H1 (cell line): ENCODE measurements around the gene FARS2. TPM values are rescaled to one million over a fixed set of nuclear protein-coding genes. Genes with fewer than 3 reads are reported as not detected.

ENCODE experiments used
- CTCF ChIA-PET: fragments of 300-600 bp; sonication (Branson Sonifier 250); formaldehyde crosslinking; loops from one replicate; lab custom pipeline; 2021; ENCODE audit not compliant: partially characterized antibody; lab: Charles Lee
- POLR2A ChIA-PET: fragments of 300-600 bp; sonication (Branson Sonifier 250); formaldehyde crosslinking; loops from one replicate; lab custom pipeline; 2021; ENCODE audit warnings: inconsistent platforms; ENCODE audit not compliant: partially characterized antibody; lab: Charles Lee
- DNase-seq, 2 experiments: peaks; one replicate each; pipeline versions ENCODE4 v3.0.0 to v3.0.0-alpha.2; 2010 to 2022; ENCODE audit warnings: low spot score in 2 of 2, low read depth in 1 of 2, mixed read lengths in 1 of 2
- FAIRE-seq: peaks from 2 replicates; lab custom pipeline; 2011; peaks lifted over from hg19 to GRCh38; lab: Jason Lieb, UNC
- H2AFZ ChIP-seq: 2 replicates; pipeline ENCODE4 v1.8.1; 2012; ENCODE audit warnings: low read length, inconsistent platforms
- H2AK5ac ChIP-seq: 2 replicates; pipeline ENCODE4 v1.6.1; 2013; ENCODE audit warnings: low read depth, low read length
- H2BK120ac ChIP-seq: replicated peaks from 2 replicates; pipeline ENCODE3; 2013; ENCODE audit warnings: low read depth, low read length, inconsistent platforms
- H2BK12ac ChIP-seq: 2 replicates; pipeline ENCODE4 v1.6.1; 2013; ENCODE audit warnings: low read depth, low read length
- H2BK15ac ChIP-seq: 2 replicates; pipeline ENCODE4 v1.6.1; 2013; ENCODE audit warnings: low read length
- H2BK20ac ChIP-seq: 2 replicates; pipeline ENCODE4 v1.6.1; 2013; ENCODE audit warnings: low read length
- H2BK5ac ChIP-seq: 2 replicates; pipeline ENCODE4 v1.6.1; 2013; ENCODE audit warnings: low read depth, low read length
- H3K14ac ChIP-seq: 2 replicates; pipeline ENCODE4 v1.6.1; 2013; ENCODE audit warnings: inconsistent platforms; ENCODE audit not compliant: insufficient read length
- H3K18ac ChIP-seq: 2 replicates; pipeline ENCODE4 v1.6.1; 2013; ENCODE audit warnings: low read length; ENCODE audit errors: extremely low read depth
- H3K23ac ChIP-seq: 2 replicates; pipeline ENCODE4 v1.6.1; 2013; ENCODE audit warnings: inconsistent platforms; ENCODE audit not compliant: insufficient read length
- H3K23me2 ChIP-seq: 2 replicates; pipeline ENCODE4 v1.6.1; 2013; ENCODE audit warnings: low read depth, low read length
- H3K27ac ChIP-seq: 2 replicates; pipeline ENCODE4 v1.6.1; 2011; ENCODE audit warnings: low read depth, low read length, inconsistent platforms
- H3K27me3 ChIP-seq, 4 experiments: replicated peaks in 1 of 4; 1 replicate in 1 of 4; 2 replicates in 3 of 4; pipeline versions ENCODE4 v1.6.1 to v1.8.1; 2011 to 2013; ENCODE audit warnings: low read length in 3 of 4, mild to moderate bottlenecking in 3 of 4, inconsistent platforms in 2 of 4, mixed read lengths in 2 of 4, moderate library complexity in 1 of 4; ENCODE audit not compliant: control insufficient read depth in 3 of 4, insufficient read depth in 3 of 4; ENCODE audit errors: extremely low read depth in 1 of 4
- H3K36me3 ChIP-seq, 4 experiments: 2 replicates each; pipeline versions ENCODE4 v1.6.1 to v1.8.1; 2011 to 2013; ENCODE audit warnings: mild to moderate bottlenecking in 4 of 4, low read length in 3 of 4, moderate library complexity in 2 of 4, control low read depth in 1 of 4, inconsistent platforms in 1 of 4; ENCODE audit not compliant: insufficient read depth in 4 of 4, control insufficient read depth in 2 of 4
- H3K4ac ChIP-seq: replicated peaks from 2 replicates; pipeline ENCODE3; 2013; ENCODE audit warnings: low read length, low read depth, mixed read lengths, inconsistent platforms; ENCODE audit not compliant: insufficient read length
- H3K4me1 ChIP-seq, 4 experiments: replicated peaks in 1 of 4; 1 replicate in 1 of 4; 2 replicates in 3 of 4; pipeline versions ENCODE4 v1.6.1 to v1.8.1; 2011 to 2013; ENCODE audit warnings: low read length in 3 of 4, inconsistent platforms in 2 of 4, mixed read lengths in 1 of 4; ENCODE audit not compliant: insufficient read depth in 4 of 4, control insufficient read depth in 3 of 4
- H3K4me2 ChIP-seq, 2 experiments: 2 replicates each; pipeline versions ENCODE4 v1.6.1 to v1.8.1; 2011 to 2013; ENCODE audit warnings: low read depth in 2 of 2, low read length in 2 of 2, control low read depth in 1 of 2, inconsistent platforms in 1 of 2, mild to moderate bottlenecking in 1 of 2; ENCODE audit not compliant: insufficient read depth in 1 of 2
- H3K4me3 ChIP-seq, 4 experiments: fragments of 200-600, 300-600 bp in 1 of 4; sonication (generic), shearing (Covaris generic), sonication (Bioruptor Twin) in 1 of 4; 2 replicates each; pipeline versions ENCODE4 v1.5.1 to v1.8.1; 2011 to 2016; ENCODE audit warnings: low read length in 4 of 4, low read depth in 3 of 4, control low read depth in 2 of 4, inconsistent platforms in 2 of 4, mild to moderate bottlenecking in 2 of 4, mixed read lengths in 1 of 4, moderate library complexity in 1 of 4; ENCODE audit not compliant: insufficient read depth in 2 of 4; ENCODE audit errors: extremely low read depth in 1 of 4
- H3K56ac ChIP-seq: replicated peaks from 2 replicates; pipeline ENCODE3; 2013; ENCODE audit warnings: low read depth, mild to moderate bottlenecking, mixed read lengths, low read length, inconsistent platforms; ENCODE audit not compliant: insufficient read length
- H3K79me1 ChIP-seq: 2 replicates; pipeline ENCODE4 v1.6.1; 2013; ENCODE audit warnings: low read depth, low read length, control low read depth
- H3K79me2 ChIP-seq, 2 experiments: 2 replicates each; pipeline versions ENCODE4 v1.6.1 to v1.8.1; 2012 to 2013; ENCODE audit warnings: low read length in 2 of 2, mild to moderate bottlenecking in 2 of 2, inconsistent platforms in 1 of 2; ENCODE audit not compliant: insufficient read depth in 2 of 2, control insufficient read depth in 1 of 2
- H3K9ac ChIP-seq, 4 experiments: replicated peaks in 1 of 4; 1 replicate in 1 of 4; 2 replicates in 3 of 4; pipeline versions ENCODE4 v1.6.1 to v1.8.1; 2011 to 2013; ENCODE audit warnings: low read depth in 3 of 4, low read length in 3 of 4, control low read depth in 2 of 4, mild to moderate bottlenecking in 2 of 4, moderate library complexity in 2 of 4, inconsistent platforms in 1 of 4; ENCODE audit errors: extremely low read depth in 1 of 4
- H3K9me3 ChIP-seq, 2 experiments: 2 replicates each; pipeline versions ENCODE4 v1.6.1 to v1.8.1; 2012 to 2013; ENCODE audit warnings: mild to moderate bottlenecking in 2 of 2, moderate library complexity in 2 of 2, control low read depth in 1 of 2, inconsistent platforms in 1 of 2, low read depth in 1 of 2, low read length in 1 of 2, mixed read lengths in 1 of 2; ENCODE audit not compliant: insufficient read depth in 2 of 2
- H4K20me1 ChIP-seq, 2 experiments: replicated peaks in 1 of 2; 2 replicates each; pipeline versions ENCODE3 to v1.8.1; 2011 to 2013; ENCODE audit warnings: inconsistent platforms in 2 of 2, low read length in 2 of 2, mild to moderate bottlenecking in 1 of 2; ENCODE audit not compliant: insufficient read depth in 2 of 2, control insufficient read depth in 1 of 2
- H4K5ac ChIP-seq: 2 replicates; pipeline ENCODE4 v1.6.1; 2013; ENCODE audit warnings: low read length, low read depth, mixed read lengths, inconsistent platforms; ENCODE audit not compliant: insufficient read length
- H4K8ac ChIP-seq: 2 replicates; pipeline ENCODE4 v1.8.0; 2013; ENCODE audit warnings: mild to moderate bottlenecking, moderate library complexity, low read length, inconsistent platforms; ENCODE audit not compliant: insufficient read depth; ENCODE audit errors: extremely low read depth
- H4K91ac ChIP-seq: replicated peaks from 2 replicates; pipeline ENCODE3; 2013; ENCODE audit warnings: low read length, mixed read lengths, inconsistent platforms; ENCODE audit not compliant: insufficient read length
- ASH2L ChIP-seq: fragments of 200-600, 300-600 bp; sonication (generic); IDR thresholded peaks from one replicate; pipeline ENCODE4 v1.7.1; 2017; ENCODE audit warnings: low read length
- BACH1 ChIP-seq: IDR thresholded peaks from 2 replicates; pipeline ENCODE4 v1.6.1; 2012; ENCODE audit warnings: low read length, improper control_type of control experiment
- CEBPB ChIP-seq: IDR thresholded peaks from 2 replicates; pipeline ENCODE4 v1.6.1; 2012; ENCODE audit warnings: low read depth, low read length
- EP300 ChIP-seq, 2 experiments: IDR thresholded peaks; 1 replicate in 1 of 2; 2 replicates in 1 of 2; pipeline ENCODE4 v1.6.1; 2011 to 2012; ENCODE audit warnings: low read depth in 2 of 2, low read length in 2 of 2, mild to moderate bottlenecking in 2 of 2, borderline replicate concordance in 1 of 2, inconsistent platforms in 1 of 2, moderate library complexity in 1 of 2
- KDM1A ChIP-seq: fragments of 200-600, 300-600 bp; sonication (generic); IDR thresholded peaks from 2 replicates; pipeline ENCODE4 v1.7.1; 2016; ENCODE audit warnings: mild to moderate bottlenecking, low read length, borderline replicate concordance
- MAFK ChIP-seq: IDR thresholded peaks from 2 replicates; pipeline ENCODE4 v1.6.1; 2012; ENCODE audit warnings: low read depth, mild to moderate bottlenecking, improper control_type of control experiment, low read length
- POLR2A ChIP-seq, 2 experiments: IDR thresholded peaks; 1 replicate in 1 of 2; 2 replicates in 1 of 2; pipeline ENCODE4 v1.6.1; 2011; ENCODE audit warnings: low read depth in 2 of 2, low read length in 2 of 2, mild to moderate bottlenecking in 2 of 2; ENCODE audit errors: control extremely low read depth in 1 of 2
- POLR2AphosphoS5 ChIP-seq: IDR thresholded peaks from 2 replicates; pipeline ENCODE4 v1.6.1; 2011; ENCODE audit warnings: low read depth, low read length
- RFX5 ChIP-seq: IDR thresholded peaks from 2 replicates; pipeline ENCODE4 v1.6.1; 2011; ENCODE audit warnings: low read depth, low read length, improper control_type of control experiment, borderline replicate concordance
- RXRA ChIP-seq: IDR thresholded peaks from 2 replicates; pipeline ENCODE4 v1.6.1; 2011; ENCODE audit warnings: low read depth, mild to moderate bottlenecking, low read length, moderate library complexity; ENCODE audit not compliant: insufficient read depth
- SP2 ChIP-seq: IDR thresholded peaks from 2 replicates; pipeline ENCODE4 v1.6.1; 2012; ENCODE audit warnings: mild to moderate bottlenecking, low read length, inconsistent platforms
- TAF7 ChIP-seq: optimal IDR thresholded peaks from 2 replicates; pipeline ENCODE3; 2011; ENCODE audit warnings: low read depth, mild to moderate bottlenecking, inconsistent platforms, low read length, moderate library complexity, borderline replicate concordance
- YY1 ChIP-seq: IDR thresholded peaks from 2 replicates; pipeline ENCODE4 v1.6.1; 2011; ENCODE audit warnings: low read depth, mild to moderate bottlenecking, low read length
- ZNF274 ChIP-seq: IDR thresholded peaks from 2 replicates; pipeline ENCODE4 v1.7.0; 2012; ENCODE audit warnings: low read length, borderline replicate concordance; ENCODE audit errors: extremely low read depth
- polyA plus RNA-seq, 7 experiments: library from polyadenylated mRNA; depleted of rRNA in 3 of 7; stranded (reverse) in 5 of 7; unstranded in 2 of 7; fragments of >200 nt in 5 of 7; fragments of 200-250 nt in 2 of 7; gene quantifications; 1 replicate in 5 of 7; 2 replicates in 1 of 7; 4 replicates in 1 of 7; pipeline versions ENCODE4 v1.2.1 to v1.2.3, GENCODE V29; 2011 to 2013; ENCODE audit warnings: missing spikeins in 2 of 7, mixed read lengths in 2 of 7
- total RNA-seq: library from RNA; stranded (reverse); fragmentation: NEBNext Ultra II Directional; extraction: Animal tissue kit (Norgen Biotek cat#: 25700); gene quantifications from 2 replicates; pipeline ENCODE4 v1.2.1, GENCODE V29; 2021
- TF ChIP-seq, protein P1 (sequence below): IDR thresholded peaks from 2 replicates; pipeline ENCODE4 v1.6.1; 2012; ENCODE audit warnings: low read length, inconsistent platforms

FARS2 gene
- total and polyA plus RNA-seq, 2 of the 8 experiments (the other 6 are each of a cell fraction or from before 2014, with no cell fraction given): 11.7 to 14.4 TPM

DNA sequence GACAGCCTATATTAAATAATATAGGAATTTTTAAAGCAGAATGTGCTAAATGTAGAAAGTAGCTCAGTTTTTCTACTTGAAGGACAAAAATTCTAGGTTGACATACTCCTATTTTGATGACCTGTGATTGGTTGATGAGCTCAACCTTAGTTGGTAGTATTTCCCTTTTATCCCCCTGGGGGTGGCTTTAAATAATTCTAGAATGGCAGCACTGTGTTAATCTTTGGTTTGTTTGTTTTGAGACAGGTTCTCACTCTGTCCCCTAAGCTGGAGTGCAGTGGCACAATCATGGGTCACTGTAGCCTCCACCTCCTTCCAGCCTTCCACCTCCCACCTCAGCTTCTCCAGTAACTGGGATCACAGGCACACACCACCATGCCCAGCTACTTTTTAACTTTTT lies 29.2 kb downstream of the FARS2 start:
- no peak overlapping the region for H3K23ac ChIP-seq
- no peaks in the 10 kb centered on the region for H3K27me3 ChIP-seq
- no peak overlapping the region for H2AK5ac ChIP-seq
- H4K8ac ChIP-seq: no peak overlapping the region
- H2AFZ ChIP-seq: no peak overlapping the region
- H4K20me1 ChIP-seq: no peaks in the 10 kb centered on the region
- no peak overlapping the region for H2BK12ac ChIP-seq
- no peak overlapping the region for H3K4me3 ChIP-seq
- no peak for DNase-seq
- H3K56ac ChIP-seq: no peak overlapping the region
- no peak overlapping the region for H3K14ac ChIP-seq
- no peak overlapping the region for H2BK15ac ChIP-seq
- no peak overlapping the region for H3K18ac ChIP-seq
- no peaks in the 10 kb centered on the region for H3K9me3 ChIP-seq
- H4K5ac ChIP-seq: no peak overlapping the region
- no peaks in the 10 kb centered on the region; the same call in 1 of the 2 replicates for H3K23me2 ChIP-seq
- peaks cover 0 to 6% (median 2%) of the 10 kb centered on the region in 4 experiments; a peak in 1 of 7 replicates for H3K4me1 ChIP-seq
- H3K27ac ChIP-seq: no peak overlapping the region
- CTCF ChIA-PET: interaction anchor here (1.1 to 1.7 kb wide), 4 partner anchors 9 to 147 kb away, joined by 3 to 8 read pairs (median 5); no protein-coding TSS in a partner anchor
- POLR2A ChIA-PET: no interaction called here
- H4K91ac ChIP-seq: no peak overlapping the region
- H3K36me3 ChIP-seq: no peaks in the 10 kb centered on the region
- no peak overlapping the region for H2BK5ac ChIP-seq
- H2BK20ac ChIP-seq: no peak overlapping the region
- no peak overlapping the region for H3K4me2 ChIP-seq
- H3K79me2 ChIP-seq: no peaks in the 10 kb centered on the region; a peak in 2 of 4 replicates
- no peak overlapping the region for H3K9ac ChIP-seq
- no peak for FAIRE-seq
- no peak overlapping the region for H3K4ac ChIP-seq
- peaks cover 11% of the 10 kb centered on the region for H3K79me1 ChIP-seq
- no peak overlapping the region for H2BK120ac ChIP-seq
- TF ChIP-seq SP2: no peak
- TF ChIP-seq MAFK: no peak
- no peak for TF ChIP-seq RXRA
- no peak for TF ChIP-seq CEBPB
- no peak for TF ChIP-seq ZNF274
- TF ChIP-seq EP300 (IDR thresholded peaks at IDR 0.05; ENCODE audit: borderline replicate concordance in 1 of 2, low read depth in 2 of 2, low read length in 2 of 2): no peak
- no peak for TF ChIP-seq YY1
- TF ChIP-seq RFX5: no peak
- TF ChIP-seq ASH2L: no peak
- no peak for TF ChIP-seq POLR2AphosphoS5
- TF ChIP-seq, protein P1, sequence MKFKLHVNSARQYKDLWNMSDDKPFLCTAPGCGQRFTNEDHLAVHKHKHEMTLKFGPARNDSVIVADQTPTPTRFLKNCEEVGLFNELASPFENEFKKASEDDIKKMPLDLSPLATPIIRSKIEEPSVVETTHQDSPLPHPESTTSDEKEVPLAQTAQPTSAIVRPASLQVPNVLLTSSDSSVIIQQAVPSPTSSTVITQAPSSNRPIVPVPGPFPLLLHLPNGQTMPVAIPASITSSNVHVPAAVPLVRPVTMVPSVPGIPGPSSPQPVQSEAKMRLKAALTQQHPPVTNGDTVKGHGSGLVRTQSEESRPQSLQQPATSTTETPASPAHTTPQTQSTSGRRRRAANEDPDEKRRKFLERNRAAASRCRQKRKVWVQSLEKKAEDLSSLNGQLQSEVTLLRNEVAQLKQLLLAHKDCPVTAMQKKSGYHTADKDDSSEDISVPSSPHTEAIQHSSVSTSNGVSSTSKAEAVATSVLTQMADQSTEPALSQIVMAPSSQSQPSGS: no peak
- TF ChIP-seq BACH1: no peak
- no peak for TF ChIP-seq POLR2A (IDR thresholded peaks at IDR 0.05; ENCODE audit: control extremely low read depth in 1 of 2, low read depth in 2 of 2, low read length in 2 of 2)
- no peak for TF ChIP-seq TAF7
- no peak for TF ChIP-seq KDM1A
